HepG2 (cell line): ENCODE measurements around the gene PMAIP1. TPM values are rescaled to one million over a fixed set of nuclear protein-coding genes. Genes with fewer than 3 reads are reported as not detected.

Experiments used
- ATAC-seq: fragments of 200-7000 bp; cut with Tn5 transposase; 3 replicates; pipeline ENCODE4 v1.9.1; 2020; ENCODE audit warnings: mild to moderate bottlenecking, moderate library complexity
- BruUV-seq: library from RNA; stranded (reverse); fragments of 400-500 nt; replicated peaks from 2 replicates; lab custom pipeline; 2021; lab: Mats Ljungman, UMichigan
- CTCF ChIA-PET: fragments of 300-600 bp; formaldehyde crosslinking; extraction: SDS; loops from one replicate; lab custom pipeline; 2021; ENCODE audit warnings: low total read pairs, inconsistent platforms, low intra/inter-chr PET ratio; lab: Yijun Ruan, JAX
- POLR2A ChIA-PET: fragments of 350-600 bp; sonication (Branson Sonifier 250); formaldehyde crosslinking; loops from one replicate; lab custom pipeline; 2020; ENCODE audit warnings: antibody characterized with exemption, inconsistent platforms; lab: Yijun Ruan, JAX
- DNase-seq: peaks from one replicate; pipeline ENCODE4 v3.0.0-alpha.2; 2015; ENCODE audit warnings: low spot score
- FAIRE-seq: peaks from 3 replicates; lab custom pipeline; 2011; peaks lifted over from hg19 to GRCh38; lab: Jason Lieb, UNC
- H2AFZ ChIP-seq: one replicate; pipeline ENCODE4 v1.6.1; 2011; ENCODE audit warnings: low read length, inconsistent platforms
- H3K27ac ChIP-seq: fragments of 300-600 bp; 3 replicates; pipeline ENCODE4 v1.8.0; 2011; ENCODE audit warnings: mixed run types, mild to moderate bottlenecking, mixed read lengths, low read length, inconsistent platforms; ENCODE audit not compliant: insufficient read depth; ENCODE audit errors: extremely low read length
- H3K27me3 ChIP-seq, 2 experiments: fragments of 200-600 bp in 1 of 2; 2 replicates in 1 of 2; 3 replicates in 1 of 2; pipeline versions ENCODE4 v1.6.0 to v1.8.0; 2011; ENCODE audit warnings: low read length in 2 of 2, mild to moderate bottlenecking in 2 of 2, moderate library complexity in 2 of 2, inconsistent platforms in 1 of 2; ENCODE audit not compliant: insufficient read depth in 2 of 2, control insufficient read depth in 1 of 2
- H3K36me3 ChIP-seq, 2 experiments: fragments of 200-600 bp in 1 of 2; replicated peaks in 1 of 2; 2 replicates in 1 of 2; 3 replicates in 1 of 2; pipeline versions ENCODE4 v1.5.1 to v1.8.0; 2011; ENCODE audit warnings: low read length in 2 of 2, inconsistent platforms in 1 of 2; ENCODE audit not compliant: insufficient read depth in 2 of 2, control insufficient read depth in 1 of 2
- H3K4me1 ChIP-seq: 2 replicates; pipeline ENCODE4 v1.5.1; 2012; ENCODE audit warnings: low read length, inconsistent platforms; ENCODE audit not compliant: insufficient read depth
- H3K4me2 ChIP-seq: 2 replicates; pipeline ENCODE4 v1.6.0; 2011; ENCODE audit warnings: low read depth, low read length, inconsistent platforms
- H3K4me3 ChIP-seq, 3 experiments: fragments of 200-600 bp in 1 of 3; sonication (generic), shearing (Covaris generic) in 1 of 3; replicated peaks in 1 of 3; 2 replicates each; pipeline ENCODE4 v1.5.1; 2011 to 2016; ENCODE audit warnings: low read length in 3 of 3, inconsistent platforms in 2 of 3, low read depth in 2 of 3, mild to moderate bottlenecking in 2 of 3, control low read depth in 1 of 3, mixed read lengths in 1 of 3; ENCODE audit not compliant: insufficient read depth in 1 of 3
- H3K79me2 ChIP-seq: one replicate; pipeline ENCODE4 v1.6.1; 2011; ENCODE audit warnings: low read length, inconsistent platforms; ENCODE audit not compliant: insufficient read depth
- H3K9ac ChIP-seq: 2 replicates; pipeline ENCODE4 v1.6.0; 2011; ENCODE audit warnings: mild to moderate bottlenecking, low read depth, low read length, inconsistent platforms; ENCODE audit not compliant: insufficient read depth
- H3K9me3 ChIP-seq: 2 replicates; pipeline ENCODE4 v1.5.1; 2012; ENCODE audit warnings: mild to moderate bottlenecking, low read length
- H4K20me1 ChIP-seq: 2 replicates; pipeline ENCODE4 v1.6.0; 2011; ENCODE audit warnings: inconsistent platforms, mild to moderate bottlenecking, low read length, moderate library complexity; ENCODE audit not compliant: insufficient read depth
- ATF4 ChIP-seq, 2 experiments: fragments of 450-650 bp in 1 of 2; sonication (generic) in 1 of 2; formaldehyde crosslinking; IDR thresholded peaks; 2 replicates each; pipeline versions ENCODE4 v1.5.0 to v1.8.0; 2020 to 2022; ENCODE audit warnings: mild to moderate bottlenecking in 1 of 2, missing genetic modification reagents in 1 of 2
- BRF2 ChIP-seq: sonication (generic); formaldehyde crosslinking; IDR thresholded peaks from 2 replicates; pipeline ENCODE4 v1.8.1; 2022; ENCODE audit warnings: mild to moderate bottlenecking, missing genetic modification reagents
- CERS6 ChIP-seq: sonication (generic); formaldehyde crosslinking; IDR thresholded peaks from 2 replicates; pipeline ENCODE4 v1.5.0; 2020; ENCODE audit warnings: missing genetic modification reagents
- DNMT3B ChIP-seq: conservative IDR thresholded peaks from 2 replicates; pipeline ENCODE4 v1.6.1; 2016; ENCODE audit warnings: missing biosample characterization, control low read depth
- HHEX ChIP-seq: IDR thresholded peaks from 2 replicates; pipeline ENCODE4 v1.6.1; 2016; ENCODE audit warnings: control low read depth
- MIXL1 ChIP-seq: IDR thresholded peaks from 2 replicates; pipeline ENCODE4 v1.6.1; 2016
- MYC ChIP-seq: sonication (generic); formaldehyde crosslinking; IDR thresholded peaks from 2 replicates; pipeline ENCODE4 v1.9.0; 2021; ENCODE audit warnings: missing genetic modification reagents, borderline replicate concordance
- PLRG1 ChIP-seq: fragments of 450-650 bp; conservative IDR thresholded peaks from 2 replicates; pipeline ENCODE4 v1.6.1; 2016
- SALL1 ChIP-seq: sonication (generic); formaldehyde crosslinking; IDR thresholded peaks from 2 replicates; pipeline ENCODE4 v1.8.0; 2022; ENCODE audit warnings: mild to moderate bottlenecking, missing genetic modification reagents
- SIX4 ChIP-seq: sonication (generic); formaldehyde crosslinking; IDR thresholded peaks from 2 replicates; pipeline ENCODE4 v1.4.0; 2020; ENCODE audit warnings: missing genetic modification reagents
- SP1 ChIP-seq, 2 experiments: fragments of 450-650 bp in 1 of 2; sonication (generic) in 1 of 2; formaldehyde crosslinking in 1 of 2; IDR thresholded peaks; 2 replicates each; pipeline versions ENCODE4 v1.4.0 to v1.6.1; 2016 to 2020; ENCODE audit warnings: missing genetic modification reagents in 1 of 2
- SP5 ChIP-seq: IDR thresholded peaks from 2 replicates; pipeline ENCODE4 v1.6.1; 2016; ENCODE audit warnings: low read depth, borderline replicate concordance
- SRF ChIP-seq: IDR thresholded peaks from 2 replicates; pipeline ENCODE4 v1.6.1; 2011; ENCODE audit warnings: mild to moderate bottlenecking, low read depth, low read length, moderate library complexity
- TERF1 ChIP-seq: sonication (generic); formaldehyde crosslinking; IDR thresholded peaks from 2 replicates; pipeline ENCODE4 v1.8.0; 2022; ENCODE audit warnings: mild to moderate bottlenecking, missing genetic modification reagents, moderate library complexity
- XRCC5 ChIP-seq: fragments of 200-400 bp; formaldehyde crosslinking; optimal IDR thresholded peaks from 2 replicates; pipeline ENCODE3; 2017; ENCODE audit warnings: mild to moderate bottlenecking, low read length
- ZBTB8A ChIP-seq: sonication (generic); formaldehyde crosslinking; IDR thresholded peaks from 2 replicates; pipeline ENCODE4 v1.4.0; 2020; ENCODE audit warnings: mild to moderate bottlenecking, low read depth, missing genetic modification reagents, borderline replicate concordance
- ZEB1 ChIP-seq: IDR thresholded peaks from 2 replicates; pipeline ENCODE4 v1.6.1; 2012; ENCODE audit warnings: mild to moderate bottlenecking, low read depth, inconsistent platforms; ENCODE audit not compliant: insufficient replicate concordance
- ZNF138 ChIP-seq: sonication (generic); formaldehyde crosslinking; IDR thresholded peaks from 2 replicates; pipeline ENCODE4 v1.5.0; 2020; ENCODE audit warnings: mild to moderate bottlenecking, low read depth, missing genetic modification reagents
- ZNF432 ChIP-seq: sonication (generic); formaldehyde crosslinking; IDR thresholded peaks from 2 replicates; pipeline ENCODE4 v1.5.0; 2020; ENCODE audit warnings: missing genetic modification reagents, mild to moderate bottlenecking, borderline replicate concordance
- ZNF670 ChIP-seq: sonication (generic); formaldehyde crosslinking; IDR thresholded peaks from 2 replicates; pipeline ENCODE4 v1.8.0; 2022; ENCODE audit warnings: mild to moderate bottlenecking, missing genetic modification reagents, borderline replicate concordance
- ZNF720 ChIP-seq: sonication (generic); formaldehyde crosslinking; IDR thresholded peaks from 2 replicates; pipeline ENCODE4 v1.4.0; 2020; ENCODE audit warnings: missing genetic modification reagents
- ZNF75D ChIP-seq: sonication (generic); formaldehyde crosslinking; IDR thresholded peaks from 2 replicates; pipeline ENCODE4 v1.8.1; 2023; ENCODE audit warnings: missing genetic modification reagents, mild to moderate bottlenecking, borderline replicate concordance
- ZSCAN9 ChIP-seq: IDR thresholded peaks from 2 replicates; pipeline ENCODE4 v1.6.1; 2016; ENCODE audit warnings: borderline replicate concordance
- WGBS: methylation state at CpG from one replicate; pipeline ENCODE4 v1.1.6; 2017; ENCODE audit warnings: low lambda C conversion rate; 5-methylcytosine and 5-hydroxymethylcytosine counted together
- in situ Hi-C: cut with HindIII; loops from 2 replicates; pipeline ENCODE4 v1.10.0; 2017; ENCODE audit warnings: low pct_unique_long_range_greater_than_20kb; ENCODE audit not compliant: extremely low pct_ligation_motif_present
- intact Hi-C: fragments of 100-400 bp; cut with micrococcal nuclease; formaldehyde crosslinking; loops from one replicate; pipeline ENCODE4 v1.10.0; 2022; ENCODE audit not compliant: unreplicated experiment
- polyA plus RNA-seq, 8 experiments: library from polyadenylated mRNA; depleted of rRNA in 3 of 8; stranded (reverse) in 7 of 8; unstranded in 1 of 8; fragments of >200 nt; fragmentation: Illumina TruSeq in 4 of 8; extraction: Trizol in 4 of 8; gene quantifications; 2 replicates each; pipeline versions ENCODE4 v1.2.1 to v1.2.3, GENCODE V29; 2011 to 2016; ENCODE audit warnings: low read depth in 4 of 8, missing spikeins in 1 of 8, mixed read lengths in 1 of 8; ENCODE audit not compliant: insufficient read depth in 1 of 8
- total RNA-seq, 5 experiments: library from RNA; depleted of rRNA; stranded (reverse); fragments of >200 nt; fragmentation: Illumina TruSeq; extraction: Trizol; gene quantifications; 2 replicates each; pipeline ENCODE4 v1.2.3, GENCODE V29; 2016; ENCODE audit warnings: low read depth in 1 of 5

PMAIP1 gene
- total and polyA plus RNA-seq, 2 of the 13 experiments (the other 11 are each of a cell fraction or from before 2014, with no cell fraction given) = 1.5 to 1.7 TPM

- TF ChIP-seq CERS6 (CRISPR knock-in tag) = no peak
- no peak for TF ChIP-seq ZNF75D (CRISPR knock-in tag)
- no peak for TF ChIP-seq XRCC5
- TF ChIP-seq SIX4 (CRISPR knock-in tag) = no peak
Measured at GRCh38 chr18:59915606-59916005, 15.8 kb downstream of the PMAIP1 start (continued).

GRCh38 chr18:59916746-59917145, 16.9 kb downstream of the PMAIP1 start:
- Histone ChIP-seq H3K9me3 (no peaks in the 10 kb centered on the region), H3K79me2 (no peaks in the 10 kb centered on the region), H3K36me3 (no peaks in the 10 kb centered on the region), H2AFZ (no peak overlapping the region), H3K9ac (no peak overlapping the region), H4K20me1 (no peaks in the 10 kb centered on the region), H3K27ac (no peak overlapping the region), H3K27me3 (peaks cover 2 to 8% of the 10 kb centered on the region in 2 experiments; a peak in 2 of 5 replicates), H3K4me1 (no peaks in the 10 kb centered on the region), H3K4me2 (no peak overlapping the region), H3K4me3 (no peak overlapping the region)
- ATAC-seq = no peak
- CTCF ChIA-PET = no interaction called here
- no peak for FAIRE-seq
- POLR2A ChIA-PET = no interaction called here
- WGBS = 33% methylated on average over 3 of the region's 3 CpGs
- intact Hi-C loops = no loop called here
- no TSS peak for BruUV-seq
- no peak for DNase-seq
- in situ Hi-C loops = no loop called here
- TF ChIP-seq HHEX (no peak), TERF1 (CRISPR knock-in tag) (no peak), ZSCAN9 (CRISPR knock-in tag) (no peak), ZNF720 (CRISPR knock-in tag) (no peak), DNMT3B (CRISPR knock-in tag) (no peak), SALL1 (no peak), SP5 (CRISPR knock-in tag) (no peak), SP1 (IDR thresholded peaks at IDR 0.05) (no peak), SP1 (CRISPR knock-in tag; IDR thresholded peaks at IDR 0.05) (no peak), BRF2 (CRISPR knock-in tag) (no peak), PLRG1 (no peak), ZNF670 (CRISPR knock-in tag) (no peak), SRF (no peak), MYC (no peak), ZNF432 (no peak), ZEB1 (no peak), ZBTB8A (CRISPR knock-in tag) (no peak), MIXL1 (CRISPR knock-in tag) (no peak), ATF4 (CRISPR knock-in tag; IDR thresholded peaks at IDR 0.05) (no peak), ZNF138 (CRISPR knock-in tag) (no peak)
